Measurements from ENCODE around the gene LRRC57.

- TF ChIP-seq CTCF (IDR thresholded peaks at IDR 0.05; ENCODE audit: low read depth, low read length) = no peak
- TF ChIP-seq, protein P1, sequence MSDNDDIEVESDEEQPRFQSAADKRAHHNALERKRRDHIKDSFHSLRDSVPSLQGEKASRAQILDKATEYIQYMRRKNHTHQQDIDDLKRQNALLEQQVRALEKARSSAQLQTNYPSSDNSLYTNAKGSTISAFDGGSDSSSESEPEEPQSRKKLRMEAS (IDR thresholded peaks at IDR 0.05; ENCODE audit: low read depth, low read length) = no peak
Observed at GRCh38 chr15:42507514-42507913, 41.1 kb downstream of the LRRC57 start.

Measured in NB4 (cell line).